Trophoblast cell (in vitro differentiated cells and primary cell): ENCODE results near the gene TTLL11.
A peak's percentile ranks its signal among the peaks of the same experiment; 100 is the strongest.
"Not testable (repeated sequence)": the region's sequence is repeated elsewhere in the genome, so short reads cannot be mapped to it uniquely, and the experiment has no call there.

ENCODE experiments used
- DNase-seq, 2 donors: peaks; one replicate each; pipeline ENCODE4 v3.0.0-alpha.2; 2016
- H2AFZ ChIP-seq: 2 replicates; pipeline ENCODE4 v1.6.1; 2013; ENCODE audit warnings: low read length, moderate library complexity, mild to moderate bottlenecking; ENCODE audit not compliant: insufficient read depth, poor library complexity
- H2AK5ac ChIP-seq: 2 replicates; pipeline ENCODE4 v1.6.1; 2013; ENCODE audit warnings: mild to moderate bottlenecking, low read length
- H2BK120ac ChIP-seq: 2 replicates; pipeline ENCODE4 v1.6.1; 2013; ENCODE audit warnings: low read length, mild to moderate bottlenecking, moderate library complexity; ENCODE audit not compliant: insufficient read depth, poor library complexity
- H2BK12ac ChIP-seq: 2 replicates; pipeline ENCODE4 v1.6.1; 2013; ENCODE audit warnings: mild to moderate bottlenecking, low read length, moderate library complexity
- H2BK5ac ChIP-seq: 2 replicates; pipeline ENCODE4 v1.6.1; 2013; ENCODE audit warnings: low read length, low read depth, moderate library complexity, mild to moderate bottlenecking; ENCODE audit not compliant: poor library complexity
- H3K14ac ChIP-seq: 2 replicates; pipeline ENCODE4 v1.6.1; 2013; ENCODE audit warnings: mild to moderate bottlenecking, low read length
- H3K18ac ChIP-seq: 2 replicates; pipeline ENCODE4 v1.6.1; 2013; ENCODE audit warnings: mild to moderate bottlenecking, low read length
- H3K23ac ChIP-seq: 2 replicates; pipeline ENCODE4 v1.6.1; 2013; ENCODE audit warnings: low read length
- H3K27ac ChIP-seq: 2 replicates; pipeline ENCODE4 v1.5.1; 2013; ENCODE audit warnings: low read depth, mild to moderate bottlenecking, inconsistent platforms, low read length, moderate library complexity
- H3K27me3 ChIP-seq: 2 replicates; pipeline ENCODE4 v1.6.1; 2013; ENCODE audit warnings: inconsistent platforms, mild to moderate bottlenecking, low read length, moderate library complexity; ENCODE audit not compliant: insufficient read depth
- H3K36me3 ChIP-seq, 2 experiments: 1 replicate in 1 of 2; 2 replicates in 1 of 2; pipeline ENCODE4 v1.6.1; 2013; ENCODE audit warnings: low read length in 2 of 2, mild to moderate bottlenecking in 2 of 2, moderate library complexity in 1 of 2; ENCODE audit not compliant: insufficient read depth in 2 of 2, control insufficient read depth in 1 of 2
- H3K4ac ChIP-seq: 2 replicates; pipeline ENCODE4 v1.6.1; 2013; ENCODE audit warnings: low read depth, mild to moderate bottlenecking, low read length, moderate library complexity
- H3K4me1 ChIP-seq, 2 experiments: 1 replicate in 1 of 2; 2 replicates in 1 of 2; pipeline ENCODE4 v1.6.1; 2013; ENCODE audit warnings: low read length in 2 of 2, mild to moderate bottlenecking in 2 of 2, moderate library complexity in 1 of 2; ENCODE audit not compliant: insufficient read depth in 2 of 2, control insufficient read depth in 1 of 2
- H3K4me2 ChIP-seq: 2 replicates; pipeline ENCODE4 v1.6.1; 2013; ENCODE audit warnings: inconsistent platforms, mild to moderate bottlenecking, low read length, moderate library complexity
- H3K4me3 ChIP-seq: 2 replicates; pipeline ENCODE4 v1.5.1; 2013; ENCODE audit warnings: mild to moderate bottlenecking, low read depth, low read length, inconsistent platforms
- H3K79me1 ChIP-seq: one replicate; pipeline ENCODE4 v1.6.1; 2013; ENCODE audit warnings: low read length
- H3K79me2 ChIP-seq: 2 replicates; pipeline ENCODE4 v1.6.1; 2013; ENCODE audit warnings: low read length, mild to moderate bottlenecking; ENCODE audit not compliant: control insufficient read depth, insufficient read depth, poor library complexity
- H3K9ac ChIP-seq: 2 replicates; pipeline ENCODE4 v1.6.1; 2013; ENCODE audit warnings: mild to moderate bottlenecking, low read length
- H3K9me3 ChIP-seq: 2 replicates; pipeline ENCODE4 v1.6.1; 2013; ENCODE audit warnings: low read depth, mild to moderate bottlenecking, control low read depth, inconsistent platforms, low read length; ENCODE audit not compliant: insufficient read depth
- H4K12ac ChIP-seq: 2 replicates; pipeline ENCODE4 v1.6.1; 2013; ENCODE audit warnings: low read depth, mild to moderate bottlenecking, low read length, moderate library complexity
- H4K8ac ChIP-seq: 2 replicates; pipeline ENCODE4 v1.6.1; 2013; ENCODE audit warnings: low read depth, mild to moderate bottlenecking, low read length, moderate library complexity
- H4K91ac ChIP-seq: one replicate; pipeline ENCODE4 v1.6.1; 2013; ENCODE audit warnings: low read depth, mild to moderate bottlenecking, low read length, moderate library complexity
- WGBS: extraction: QIAGEN DNeasy Blood & Tissue Kit; methylation state at CpG from one replicate; pipeline ENCODE4 v1.1.7; 2013; ENCODE audit warnings: missing lambda C conversion rate; ENCODE audit not compliant: insufficient read length, insufficient coverage; ENCODE audit errors: extremely low coverage; 5-methylcytosine and 5-hydroxymethylcytosine counted together

TTLL11 gene

GRCh38 chr9:121792476-121792875 is 300.6 kb downstream of the TTLL11 start:
- not testable (repeated sequence) for H2BK5ac ChIP-seq, H3K23ac ChIP-seq, H3K9ac ChIP-seq, H4K91ac ChIP-seq, H3K18ac ChIP-seq, H4K8ac ChIP-seq, H2BK12ac ChIP-seq, H3K4ac ChIP-seq, H4K12ac ChIP-seq, H3K27ac ChIP-seq, H2BK120ac ChIP-seq, H3K36me3 ChIP-seq, H3K79me2 ChIP-seq, H3K4me2 ChIP-seq, H2AFZ ChIP-seq, H3K9me3 ChIP-seq, H3K27me3 ChIP-seq, DNase-seq, H3K4me3 ChIP-seq, H2AK5ac ChIP-seq, H3K4me1 ChIP-seq, H3K79me1 ChIP-seq, H3K14ac ChIP-seq
- WGBS, result no CpG with 5 or more reads among the region's 10 CpGs

- WGBS, result no CpG with 5 or more reads among the region's 14 CpGs
- H3K36me3 ChIP-seq, result peaks cover 4 to 5% of the 10 kb centered on the region in 2 experiments
- H3K4me2 ChIP-seq, result no peak overlapping the region
- H2AFZ ChIP-seq, result no peak overlapping the region
- no peak overlapping the region for H2BK12ac ChIP-seq
- no peaks in the 10 kb centered on the region for H3K27me3 ChIP-seq
- H4K91ac ChIP-seq, result no peak overlapping the region
- no peak overlapping the region for H3K18ac ChIP-seq
- H3K4me3 ChIP-seq, result no peak overlapping the region
- no peak overlapping the region for H3K14ac ChIP-seq
- H3K27ac ChIP-seq, result no peak overlapping the region
- H3K4ac ChIP-seq, result no peak overlapping the region
- H2BK5ac ChIP-seq, result no peak overlapping the region
- no peak overlapping the region for H2AK5ac ChIP-seq
- H3K9me3 ChIP-seq, result no peaks in the 10 kb centered on the region
- no peak for DNase-seq
- H3K23ac ChIP-seq, result no peak overlapping the region
- no peak overlapping the region for H2BK120ac ChIP-seq
- peaks cover 5 to 6% of the 10 kb centered on the region in 2 experiments for H3K4me1 ChIP-seq
- no peak overlapping the region for H4K8ac ChIP-seq
- no peaks in the 10 kb centered on the region for H3K79me2 ChIP-seq
- H4K12ac ChIP-seq, result no peak overlapping the region
- H3K79me1 ChIP-seq, result no peaks in the 10 kb centered on the region
- no peak overlapping the region for H3K9ac ChIP-seq
Measured at GRCh38 chr9:121790841-121791240, 302.3 kb downstream of the TTLL11 start.

- Histone ChIP-seq H3K4me2 (peak overlapping the region; percentile 41), H3K14ac (no peak overlapping the region), H2BK120ac (no peak overlapping the region), H2BK12ac (no peak overlapping the region), H3K4me1 (peaks cover 10 to 17% of the 10 kb centered on the region in 2 experiments), H3K27me3 (no peaks in the 10 kb centered on the region), H3K27ac (no peak overlapping the region), H3K23ac (no peak overlapping the region), H3K79me2 (no peaks in the 10 kb centered on the region), H3K9ac (no peak overlapping the region), H4K8ac (no peak overlapping the region), H4K12ac (no peak overlapping the region), H3K4me3 (no peak overlapping the region), H3K79me1 (no peaks in the 10 kb centered on the region), H4K91ac (peak overlapping the region; percentile 54), H3K4ac (no peak overlapping the region), H3K36me3 (peaks cover 13 to 17% of the 10 kb centered on the region in 2 experiments), H3K9me3 (no peaks in the 10 kb centered on the region), H2AK5ac (no peak overlapping the region), H2AFZ (peak overlapping the region; percentile 35), H3K18ac (no peak overlapping the region), H2BK5ac (no peak overlapping the region)
- WGBS, result 100% methylated on average over 7 of the region's 15 CpGs
- no peak for DNase-seq
Measured at GRCh38 chr9:121788686-121789366, 304.3 kb downstream of the TTLL11 start.

GRCh38 chr9:121786998-121787422 is 306.1 kb downstream of the TTLL11 start:
- Histone ChIP-seq H3K27me3 (no peaks in the 10 kb centered on the region), H3K79me2 (no peaks in the 10 kb centered on the region), H3K18ac (no peak overlapping the region), H2BK5ac (no peak overlapping the region), H2BK120ac (no peak overlapping the region), H3K4me2 (no peak overlapping the region), H3K4me1 (peaks cover 14 to 21% of the 10 kb centered on the region in 2 experiments), H3K4me3 (no peak overlapping the region), H2BK12ac (no peak overlapping the region), H4K12ac (no peak overlapping the region), H4K91ac (no peak overlapping the region), H3K23ac (no peak overlapping the region), H3K14ac (no peak overlapping the region), H3K79me1 (no peaks in the 10 kb centered on the region), H3K27ac (no peak overlapping the region), H3K4ac (no peak overlapping the region), H4K8ac (no peak overlapping the region), H3K36me3 (peaks cover 31 to 35% of the 10 kb centered on the region in 2 experiments), H2AFZ (no peak overlapping the region), H3K9ac (no peak overlapping the region), H3K9me3 (peaks cover 1% of the 10 kb centered on the region), H2AK5ac (no peak overlapping the region)
- no CpG with 5 or more reads among the region's 8 CpGs for WGBS
- no peak for DNase-seq
